HEK293T (cell line): ENCODE measurements around the gene PDE5A.

Experiments used
- FOXM1 ChIP-seq: fragments of 450-650 bp; IDR thresholded peaks from 2 replicates; pipeline ENCODE4 v1.6.1; 2017; ENCODE audit warnings: mild to moderate bottlenecking, borderline replicate concordance
- SUZ12 ChIP-seq: fragments of 450-650 bp; IDR thresholded peaks from 2 replicates; pipeline ENCODE4 v1.6.1; 2016; ENCODE audit warnings: mild to moderate bottlenecking

DNA sequence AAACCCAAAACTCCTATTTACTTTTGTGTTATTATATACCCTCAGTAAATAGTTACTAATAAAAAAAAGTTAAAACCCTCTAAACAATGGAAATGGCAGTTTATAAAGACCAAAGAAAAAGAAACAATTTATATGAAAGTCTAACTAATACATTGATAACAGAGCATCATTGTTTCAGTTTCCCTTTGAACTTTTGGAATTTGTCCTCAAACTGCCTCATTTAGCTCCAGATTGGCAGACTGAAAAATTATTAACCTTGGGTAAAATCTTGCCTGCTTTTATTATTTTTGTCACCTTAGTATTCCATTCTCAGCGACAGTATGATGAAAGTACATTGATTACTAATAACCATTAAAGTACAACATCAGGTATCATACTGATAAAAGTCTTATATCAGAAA, 124.0 kb downstream of the PDE5A start:
- TF ChIP-seq FOXM1 (no peak), SUZ12 (no peak)
